Right lobe of liver (tissue), 6 donors: Measurements from ENCODE around the gene EIF2D. TPM values are rescaled to one million over a fixed set of nuclear protein-coding genes. Genes with fewer than 3 reads are reported as not detected.
A peak's percentile ranks its signal among the peaks of the same experiment; 100 is the strongest.

Source experiments
- ATAC-seq, 4 donors: fragments of 200-7000 bp; cut with Tn5 transposase; one replicate each; pipeline ENCODE4 v1.9.1; 2020; ENCODE audit warnings: mild to moderate bottlenecking in 4 of 4, moderate library complexity in 4 of 4
- DNase-seq, 3 donors: peaks; one replicate each; pipeline ENCODE4 v3.0.0-alpha.2; 2020
- H3K27ac ChIP-seq, 3 donors: fragments of 200-600 bp; one replicate each; pipeline ENCODE4 v1.8.0; 2022
- H3K27me3 ChIP-seq, 2 donors: fragments of 200-600 bp; one replicate each; pipeline ENCODE4 v1.8.0; 2022
- H3K36me3 ChIP-seq, 4 donors: fragments of 200-600 bp; sonication (generic) in 1 of 4; one replicate each; pipeline versions ENCODE4 v1.5.1 to v1.8.0; 2017 to 2022; ENCODE audit warnings: control low read depth in 1 of 4
- H3K4me1 ChIP-seq, 4 donors: fragments of 200-600 bp; sonication (generic) in 1 of 4; one replicate each; pipeline versions ENCODE4 v1.5.1 to v1.8.0; 2017 to 2022; ENCODE audit warnings: control low read depth in 1 of 4
- H3K4me3 ChIP-seq, 3 donors: fragments of 200-600 bp; one replicate each; pipeline ENCODE4 v1.8.0; 2022
- H3K9me3 ChIP-seq, 4 donors: fragments of 200-600 bp; sonication (generic) in 1 of 4; one replicate each; pipeline versions ENCODE4 v1.5.1 to v1.8.0; 2017 to 2022; ENCODE audit warnings: control low read depth in 1 of 4
- CTCF ChIP-seq, 4 donors: fragments of 200-600 bp in 3 of 4; fragments of 450-650 bp in 1 of 4; IDR thresholded peaks; one replicate each; pipeline versions ENCODE4 v1.5.1 to v1.8.0; 2016 to 2022; ENCODE audit warnings: antibody characterized with exemption in 4 of 4, mild to moderate bottlenecking in 2 of 4
- POLR2A ChIP-seq: fragments of 450-650 bp; IDR thresholded peaks from one replicate; pipeline ENCODE4 v1.6.1; 2017; ENCODE audit warnings: antibody characterized with exemption, mild to moderate bottlenecking
- WGBS: methylation state at CpG from one replicate; pipeline ENCODE4 v1.1.6; 2018; ENCODE audit warnings: low coverage, low lambda C conversion rate; ENCODE audit not compliant: insufficient coverage; ENCODE audit errors: missing lambda C conversion rate; 5-methylcytosine and 5-hydroxymethylcytosine counted together
- intact Hi-C, 2 donors: fragments of 100-400 bp; cut with DNase I; formaldehyde crosslinking; loops; one replicate each; pipeline versions ENCODE4 v1.11.2 to v1.14.1; 2022
- total RNA-seq, 6 experiments: library from RNA; depleted of rRNA in 2 of 6; stranded (reverse); fragments of >200 nt in 2 of 6; fragmentation: NEBNext Ultra II Directional in 3 of 6; extraction: Animal tissue kit (Norgen Biotek cat#: 25700) in 3 of 6; gene quantifications; one replicate each; pipeline versions ENCODE4 v1.1.0 to v1.2.4, GENCODE V29; 2016 to 2023
- donor health status: DM: no; HTN: yes; CAD: no.
- donor health status: DM: no; HTN: no; CAD: no.
- donor health status: DM: no; HTN: no; CAD: no.
- donor health status: DM: no; HTN: yes; CAD: no.
- donor health status: DM: no; HTN: yes; CAD: no.

The EIF2D gene
- total RNA-seq, 6 experiments from 2014 or later = 18.4 to 29.3 (median 24.4) TPM

- DNase-seq (no peak), ATAC-seq (no peak)
- H3K9me3 ChIP-seq = no peaks in the 10 kb centered on the region
- 29% methylated on average over 1 of the region's 1 CpG for WGBS
- H3K4me1 ChIP-seq = peaks cover 0 to 27% (median 4%) of the 10 kb centered on the region in 4 donors
- no peak overlapping the region for H3K4me3 ChIP-seq
- no peak overlapping the region for H3K27ac ChIP-seq
- H3K36me3 ChIP-seq = no peaks in the 10 kb centered on the region
- TF ChIP-seq CTCF (IDR thresholded peaks at IDR 0.05) (no peak), POLR2A (no peak)
- intact Hi-C loops = no loop called here
- no peaks in the 10 kb centered on the region for H3K27me3 ChIP-seq
Observed at GRCh38 chr1:206563367-206564207, 48.7 kb downstream of the EIF2D start.

- 55% methylated on average over 6 of the region's 10 CpGs for whole genome bisulfite sequencing
- no peak overlapping the region for H3K4me3 ChIP-seq
- ATAC-seq (no peak), DNase-seq (no peak)
- intact Hi-C loops = no loop called here
- H3K4me1 ChIP-seq = peaks cover 0 to 62% (median 20%) of the 10 kb centered on the region in 4 donors
- H3K27me3 ChIP-seq = no peaks in the 10 kb centered on the region
- no peak for TF ChIP-seq CTCF (IDR thresholded peaks at IDR 0.05)
- TF ChIP-seq POLR2A = no peak
- peak overlapping the region in 1 of 3 donors; percentile 75 for H3K27ac ChIP-seq
- H3K36me3 ChIP-seq = no peaks in the 10 kb centered on the region
- no peaks in the 10 kb centered on the region for H3K9me3 ChIP-seq
Observed at GRCh38 chr1:206560007-206560716, 52.1 kb downstream of the EIF2D start.

- no peak for ATAC-seq
- intact Hi-C loops = no loop called here
Observed at GRCh38 chr1:206559672-206559995, 52.6 kb downstream of the EIF2D start.

More at GRCh38 chr1:206559672-206559995, 52.6 kb downstream of the EIF2D start:
- no peaks in the 10 kb centered on the region for H3K9me3 ChIP-seq
- no peaks in the 10 kb centered on the region for H3K27me3 ChIP-seq
- no peaks in the 10 kb centered on the region for H3K36me3 ChIP-seq
- TF ChIP-seq CTCF (IDR thresholded peaks at IDR 0.05) = no peak
- TF ChIP-seq POLR2A = no peak
- peak overlapping the region in 1 of 3 donors; percentile 62 for H3K4me3 ChIP-seq
- 59% methylated on average over 5 of the region's 5 CpGs for WGBS
- peak overlapping the region in 1 of 3 donors; percentile 75 for H3K27ac ChIP-seq
- H3K4me1 ChIP-seq = peaks cover 0 to 67% (median 23%) of the 10 kb centered on the region in 4 donors
- DNase-seq = no peak
